K562 (cell line): ENCODE results near the gene FUCA2.

Source experiments
- RAD51 ChIP-seq: fragments of 450-650 bp; IDR thresholded peaks from 2 replicates; pipeline ENCODE4 v1.7.1; 2016; ENCODE audit warnings: low read depth, mild to moderate bottlenecking, borderline replicate concordance
- USF2 ChIP-seq: sonication (generic); formaldehyde crosslinking; IDR thresholded peaks from 2 replicates; pipeline ENCODE4 v1.5.0; 2020; ENCODE audit warnings: missing genetic modification reagents

GRCh38 chr6:143486752-143487151 is 24.8 kb downstream of the FUCA2 start:
- TF ChIP-seq RAD51 (no peak), USF2 (CRISPR knock-in tag) (no peak)
